ENCODE measurements around the gene TCF7L1.

DNA sequence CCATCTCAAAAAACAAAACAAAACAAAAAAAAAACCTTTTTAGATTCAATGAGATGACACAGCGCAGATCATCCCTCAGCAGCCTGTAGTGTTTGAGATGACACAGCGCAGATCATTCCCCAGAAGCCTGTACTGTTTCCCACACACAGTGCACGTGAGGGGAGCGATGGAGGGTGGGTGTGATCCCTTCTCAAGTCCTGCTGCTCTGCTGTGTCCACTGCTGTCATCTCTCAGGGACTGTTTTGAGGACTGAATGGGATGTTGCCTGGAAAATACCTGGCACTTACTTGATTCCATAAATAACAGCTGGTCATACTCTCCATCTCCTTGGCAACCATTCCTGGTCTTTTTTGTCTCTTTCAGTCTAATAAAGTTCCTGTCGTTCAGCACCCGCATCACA, 168.9 kb downstream of the TCF7L1 start:
- TF ChIP-seq, protein P1, sequence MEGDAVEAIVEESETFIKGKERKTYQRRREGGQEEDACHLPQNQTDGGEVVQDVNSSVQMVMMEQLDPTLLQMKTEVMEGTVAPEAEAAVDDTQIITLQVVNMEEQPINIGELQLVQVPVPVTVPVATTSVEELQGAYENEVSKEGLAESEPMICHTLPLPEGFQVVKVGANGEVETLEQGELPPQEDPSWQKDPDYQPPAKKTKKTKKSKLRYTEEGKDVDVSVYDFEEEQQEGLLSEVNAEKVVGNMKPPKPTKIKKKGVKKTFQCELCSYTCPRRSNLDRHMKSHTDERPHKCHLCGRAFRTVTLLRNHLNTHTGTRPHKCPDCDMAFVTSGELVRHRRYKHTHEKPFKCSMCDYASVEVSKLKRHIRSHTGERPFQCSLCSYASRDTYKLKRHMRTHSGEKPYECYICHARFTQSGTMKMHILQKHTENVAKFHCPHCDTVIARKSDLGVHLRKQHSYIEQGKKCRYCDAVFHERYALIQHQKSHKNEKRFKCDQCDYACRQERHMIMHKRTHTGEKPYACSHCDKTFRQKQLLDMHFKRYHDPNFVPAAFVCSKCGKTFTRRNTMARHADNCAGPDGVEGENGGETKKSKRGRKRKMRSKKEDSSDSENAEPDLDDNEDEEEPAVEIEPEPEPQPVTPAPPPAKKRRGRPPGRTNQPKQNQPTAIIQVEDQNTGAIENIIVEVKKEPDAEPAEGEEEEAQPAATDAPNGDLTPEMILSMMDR (IDR thresholded peaks at IDR 0.05): no peak
- TF ChIP-seq RFX5 (IDR thresholded peaks at IDR 0.05; ENCODE audit: low read length): no peak
- TF ChIP-seq, protein P2, sequence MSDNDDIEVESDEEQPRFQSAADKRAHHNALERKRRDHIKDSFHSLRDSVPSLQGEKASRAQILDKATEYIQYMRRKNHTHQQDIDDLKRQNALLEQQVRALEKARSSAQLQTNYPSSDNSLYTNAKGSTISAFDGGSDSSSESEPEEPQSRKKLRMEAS (IDR thresholded peaks at IDR 0.05; ENCODE audit: low read depth): no peak
- TF ChIP-seq CHD2 (IDR thresholded peaks at IDR 0.05; ENCODE audit: low read length, partially characterized antibody): no peak
- no peak for TF ChIP-seq RCOR1 (IDR thresholded peaks at IDR 0.05; ENCODE audit: low read length)
- TF ChIP-seq RAD21 (IDR thresholded peaks at IDR 0.05; ENCODE audit: low read length): no peak
- no peak for TF ChIP-seq GATA2 (CRISPR knock-in tag; IDR thresholded peaks at IDR 0.05)
- no peak for TF ChIP-seq MEF2A (IDR thresholded peaks at IDR 0.05; ENCODE audit: borderline replicate concordance, low read depth)

All from SK-N-SH (cell line).